GM10248 (cell line): ENCODE results near the gene STXBP6.

Experiments
- CTCF ChIA-PET: fragments of 300-600 bp; sonication (Branson Sonifier 250); formaldehyde crosslinking; extraction: SDS; loops from one replicate; lab custom pipeline; 2021; ENCODE audit warnings: antibody characterized with exemption; lab: Yijun Ruan, JAX
- POLR2A ChIA-PET: fragments of 350-650 bp; sonication (Branson Sonifier 250); formaldehyde crosslinking; extraction: SDS; loops from one replicate; lab custom pipeline; 2020; ENCODE audit warnings: antibody characterized with exemption; lab: Yijun Ruan, JAX
- DNase-seq: peaks from one replicate; pipeline ENCODE4 v3.0.0; 2012; ENCODE audit errors: extremely low spot score
- CTCF ChIP-seq: IDR thresholded peaks from 2 replicates; pipeline ENCODE4 v1.5.1; 2012; ENCODE audit warnings: mild to moderate bottlenecking, low read depth; ENCODE audit errors: extremely low read depth, missing control alignments, control extremely low read depth

Gene STXBP6

GRCh38 chr14:25048170-25049016 is 1.6 kb downstream of the STXBP6 start:
- ChIA-PET CTCF (no interaction called here), POLR2A (no interaction called here)
- no peak for DNase-seq

GRCh38 chr14:25046301-25046943 is 3.5 kb downstream of the STXBP6 start:
- no peak for TF ChIP-seq CTCF
- POLR2A ChIA-PET: no interaction called here
- DNase-seq: no peak
- CTCF ChIA-PET: no interaction called here

More at GRCh38 chr14:25048170-25049016, 1.6 kb downstream of the STXBP6 start:
- TF ChIP-seq CTCF: no peak

- no peak for TF ChIP-seq CTCF
- POLR2A ChIA-PET: interaction anchor here (0.7 kb wide), 1 partner anchor 401 kb away, joined by 8 read pairs; no protein-coding TSS in a partner anchor
- CTCF ChIA-PET: no interaction called here
- DNase-seq: no peak
These were observed 5.7 kb downstream of the STXBP6 start for GRCh38 chr14:25044106-25044698.

- no peak for DNase-seq
- ChIA-PET POLR2A (no interaction called here), CTCF (interaction anchor here (1.3 kb wide), 1 partner anchor 332 kb away, joined by 3 read pairs; no protein-coding TSS in a partner anchor)
- TF ChIP-seq CTCF: no peak
These were observed 7.3 kb downstream of the STXBP6 start for GRCh38 chr14:25042362-25043299.

- no peak for TF ChIP-seq CTCF
- CTCF ChIA-PET: interaction anchor here (1.3 kb wide), 1 partner anchor 331 kb away, joined by 3 read pairs; no protein-coding TSS in a partner anchor
- POLR2A ChIA-PET: no interaction called here
- DNase-seq: no peak
These were observed 8.0 kb downstream of the STXBP6 start for GRCh38 chr14:25041898-25042297.
